NCI-H2227 (cell line): ENCODE results near the gene PARVA.
A peak's percentile ranks its signal among the peaks of the same experiment; 100 is the strongest.
"Not testable (repeated sequence)": the region's sequence is repeated elsewhere in the genome, so short reads cannot be mapped to it uniquely, and the experiment has no call there.

Experiments
- DNase-seq: peaks from one replicate; lab custom pipeline; 2025; ENCODE audit not compliant: unreplicated experiment; lab: John Stamatoyannopoulos, UW

The PARVA gene

GRCh38 chr11:12496181-12497025 lies 119.0 kb downstream of the PARVA start:
- no peak for DNase-seq

GRCh38 chr11:12497431-12497830 lies 120.1 kb downstream of the PARVA start:
- DNase-seq = peak; percentile 79

DNA sequence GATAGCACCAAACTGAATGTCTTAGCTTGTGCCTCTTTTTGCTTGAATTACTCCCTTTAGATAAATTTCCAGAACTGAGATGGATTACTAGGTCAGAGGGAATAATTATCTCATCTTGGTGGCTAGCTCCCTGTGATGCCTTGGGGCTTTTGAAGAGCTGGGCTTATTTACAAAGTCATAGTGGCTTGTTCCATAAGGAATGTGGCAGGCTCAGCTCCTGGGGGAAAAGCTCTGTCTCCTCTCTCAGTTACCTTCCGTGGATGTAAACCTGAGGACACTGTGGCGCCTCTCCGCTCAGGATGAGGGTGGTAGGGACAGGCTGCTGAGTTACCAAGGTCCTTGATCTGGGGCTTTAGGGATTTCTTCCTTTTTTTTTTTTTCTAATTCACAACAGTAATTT lies 121.7 kb downstream of the PARVA start:
- DNase-seq = no peak

DNA sequence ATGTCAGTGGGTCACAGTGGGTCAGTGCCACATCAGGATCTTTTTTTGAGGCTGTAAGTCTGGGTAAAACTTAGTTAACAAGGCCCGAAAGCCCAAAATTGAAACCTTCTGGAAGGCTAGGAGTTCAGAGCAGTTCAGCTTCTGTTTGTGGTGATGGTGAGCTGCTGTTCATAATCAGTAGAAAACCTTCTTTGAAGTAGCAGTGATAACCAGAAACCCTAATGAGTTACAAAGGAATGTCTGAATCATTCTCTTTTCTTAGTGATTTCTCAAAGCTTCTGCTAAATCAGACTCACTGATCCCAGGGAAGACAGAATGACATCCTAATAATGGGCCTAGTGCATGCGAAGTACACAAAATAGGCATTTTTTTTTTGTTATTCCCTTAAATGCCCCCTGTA lies 124.7 kb downstream of the PARVA start:
- no peak for DNase-seq

GRCh38 chr11:12503039-12503484 lies 125.7 kb downstream of the PARVA start:
- DNase-seq = no peak

GRCh38 chr11:12503886-12504285 lies 126.5 kb downstream of the PARVA start:
- DNase-seq = no peak

- no peak for DNase-seq
These were observed 127.8 kb downstream of the PARVA start for GRCh38 chr11:12505183-12505582.

DNA sequence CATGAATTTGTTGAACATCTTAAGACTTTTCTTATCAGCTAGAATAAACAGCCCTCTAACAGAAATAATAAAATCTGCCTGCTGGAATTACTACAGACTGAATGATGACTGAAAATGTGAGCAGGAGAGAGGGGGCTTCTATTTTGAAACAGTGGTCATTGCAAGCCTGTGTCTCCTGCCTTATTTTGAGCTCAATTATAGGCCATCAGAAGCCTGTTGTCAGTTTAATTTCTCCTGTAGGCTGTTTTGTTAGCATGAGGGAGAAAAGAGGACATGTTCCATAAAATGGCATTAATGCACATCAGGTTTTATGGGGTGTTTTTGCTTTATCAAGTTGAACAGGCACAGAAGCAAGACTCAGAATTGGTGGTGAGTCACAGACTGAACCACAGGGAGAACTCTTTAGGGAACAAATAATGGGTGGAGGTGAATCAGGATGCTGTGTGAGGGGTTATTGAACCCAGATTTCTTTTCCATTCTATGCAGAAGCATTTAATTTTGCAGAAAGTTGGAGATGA lies 129.1 kb downstream of the PARVA start:
- DNase-seq = peak; percentile 51

DNA sequence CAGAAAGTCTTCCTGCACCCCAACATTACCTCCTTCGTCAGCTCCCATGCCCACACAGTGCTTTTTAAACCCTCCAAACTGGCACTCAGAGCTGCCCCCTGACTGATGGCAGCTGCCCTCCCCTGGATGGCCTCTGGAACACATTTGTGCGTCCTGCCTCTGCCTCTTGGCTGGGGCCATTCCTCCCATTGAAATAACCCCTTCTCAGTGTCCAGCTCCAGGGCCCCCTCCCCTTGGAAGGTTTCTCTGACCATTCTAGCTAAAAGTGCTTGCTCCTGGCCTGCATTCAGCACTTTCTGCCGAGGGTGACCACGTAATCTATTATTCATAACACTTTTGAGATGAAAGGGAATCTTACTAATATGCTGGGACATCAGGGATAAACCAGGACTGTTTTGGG lies 130.0 kb downstream of the PARVA start:
- DNase-seq = no peak

GRCh38 chr11:12508151-12508751 lies 130.9 kb downstream of the PARVA start:
- peak; percentile 13 for DNase-seq

DNA sequence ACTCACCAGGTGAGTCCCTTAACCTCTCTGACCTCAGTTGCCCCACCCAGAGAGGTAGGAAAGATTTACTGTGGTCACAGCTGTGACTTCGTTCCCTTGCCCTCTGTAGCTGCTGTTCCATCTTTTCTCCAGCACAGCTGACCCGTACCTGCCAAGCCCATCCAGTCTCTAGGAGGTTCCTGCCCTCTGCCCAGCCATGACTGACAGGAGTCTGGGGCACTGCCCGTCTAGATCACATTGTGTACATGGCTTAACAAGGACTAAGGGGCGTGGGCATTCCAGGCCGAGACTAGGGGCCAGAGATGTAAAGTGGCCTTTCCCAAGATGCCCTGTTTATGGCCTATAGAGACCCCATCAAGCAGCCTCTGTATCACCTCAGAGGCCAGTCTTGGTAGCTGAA lies 132.0 kb downstream of the PARVA start:
- DNase-seq = no peak

DNA sequence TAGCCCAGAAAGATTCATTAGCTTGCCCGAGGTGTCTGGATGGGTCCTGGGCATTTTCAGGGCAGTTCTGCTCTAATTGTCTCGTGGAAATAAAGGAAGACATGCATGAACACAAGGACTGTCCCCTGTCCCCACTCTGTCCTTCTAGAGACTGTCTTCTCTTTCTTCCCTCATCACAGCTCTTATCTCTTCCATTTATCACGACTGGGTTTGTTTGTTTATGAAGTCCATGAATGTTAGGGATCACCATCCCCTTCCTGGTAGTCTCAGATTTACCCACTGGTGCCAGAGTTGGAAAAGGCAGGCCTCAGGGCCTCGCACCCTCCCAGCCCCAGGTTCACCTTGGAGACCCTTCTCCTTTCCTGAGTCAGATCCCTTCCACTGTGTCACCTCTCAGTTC lies 134.8 kb downstream of the PARVA start:
- DNase-seq = no peak

DNA sequence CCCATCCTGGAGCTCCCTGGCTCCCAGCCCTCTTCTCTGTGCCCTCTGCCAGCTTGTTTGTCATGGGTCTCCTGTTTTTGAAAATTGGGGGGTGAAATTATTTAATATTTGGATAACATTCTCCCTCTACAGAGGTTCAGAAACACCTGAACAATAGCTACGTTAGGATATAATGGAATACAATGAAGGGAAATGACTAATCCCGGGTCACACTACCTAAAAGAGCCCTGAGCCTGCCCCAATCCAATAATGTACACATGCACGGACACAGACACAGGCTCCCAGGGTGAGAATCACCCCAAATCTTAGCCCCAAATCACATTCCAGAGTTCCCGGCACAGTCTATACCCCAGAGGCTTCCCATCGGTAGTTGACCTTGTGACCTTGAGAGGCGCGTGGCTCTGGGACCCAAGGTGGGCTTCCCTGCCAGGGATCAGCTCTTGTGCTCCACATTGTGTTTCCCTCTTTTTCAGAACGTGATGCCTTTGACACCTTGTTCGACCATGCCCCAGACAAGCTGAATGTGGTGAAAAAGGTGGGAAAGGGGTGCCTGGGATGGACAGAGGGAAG lies 135.5 kb downstream of the PARVA start:
- no peak for DNase-seq

DNA sequence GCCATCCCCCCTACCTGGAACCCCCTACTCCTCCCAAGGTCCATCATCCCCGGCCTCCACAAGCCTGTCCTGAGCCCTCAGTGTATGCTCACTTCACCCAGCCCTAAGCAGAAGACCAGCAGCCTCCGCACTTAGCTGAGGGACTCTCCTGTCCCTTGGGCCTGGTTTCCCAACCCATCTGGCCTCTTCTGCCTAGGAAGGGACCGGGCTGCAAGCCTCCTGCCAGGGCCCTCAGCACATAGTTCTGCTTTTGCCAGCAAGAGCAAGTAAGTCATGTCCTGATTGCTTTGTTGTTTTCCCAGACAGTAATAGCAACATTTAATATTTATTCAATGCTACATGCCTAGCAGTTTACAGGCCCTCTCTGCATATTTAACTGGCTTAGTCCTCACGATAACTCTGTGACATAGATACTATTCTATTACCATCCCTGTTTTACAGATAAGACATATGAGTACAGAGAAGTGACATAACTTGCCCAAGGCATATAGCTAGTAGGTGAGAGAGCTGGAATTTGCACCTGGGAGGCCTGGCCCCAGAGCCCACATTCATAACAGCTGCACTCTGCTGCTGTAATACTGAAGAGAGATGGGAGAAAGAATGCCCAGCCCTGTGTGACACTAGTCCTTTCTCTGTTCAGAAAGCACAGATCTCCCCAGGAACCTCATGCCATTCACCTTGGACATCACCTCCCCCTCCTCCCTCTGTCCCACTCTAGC lies 139.2 kb downstream of the PARVA start:
- DNase-seq = no peak

GRCh38 chr11:12517306-12517705 lies 139.9 kb downstream of the PARVA start:
- DNase-seq = no peak

DNA sequence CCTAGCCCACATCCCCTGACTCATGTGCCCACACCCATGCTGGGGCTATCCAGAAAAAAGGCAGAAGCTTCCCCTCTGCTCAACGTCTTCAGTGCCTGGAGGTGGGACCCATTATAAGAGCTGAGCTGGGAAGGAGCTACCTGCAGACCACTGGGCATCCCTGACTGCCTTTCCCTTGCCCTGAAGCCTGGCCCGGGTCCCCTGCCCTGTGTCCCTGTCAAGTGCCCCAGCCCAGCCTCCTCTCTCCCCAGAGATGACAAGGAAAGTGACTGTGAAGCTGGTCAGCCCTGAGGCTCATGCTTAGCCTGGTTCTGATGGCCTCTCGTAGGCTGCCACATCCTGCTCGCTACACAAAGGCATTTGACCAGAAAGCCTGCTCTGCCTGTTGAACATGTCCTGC lies 140.4 kb downstream of the PARVA start:
- DNase-seq = no peak

GRCh38 chr11:12518606-12519385 lies 141.4 kb downstream of the PARVA start:
- DNase-seq = no peak

- no peak for DNase-seq
These were observed 142.7 kb downstream of the PARVA start for GRCh38 chr11:12520054-12520453.

GRCh38 chr11:12520576-12520975 lies 143.2 kb downstream of the PARVA start:
- not testable (repeated sequence) for DNase-seq

- no peak for DNase-seq
These were observed 146.0 kb downstream of the PARVA start for GRCh38 chr11:12523180-12523924.
